Gastroesophageal sphincter (tissue), 4 donors: ENCODE results near the gene PPP1R16B. TPM values are rescaled to one million over a fixed set of nuclear protein-coding genes. Genes with fewer than 3 reads are reported as not detected.

Source experiments
- ATAC-seq: fragments of 150-250 bp; one replicate; pipeline ENCODE4 v1.9.1; 2016; ENCODE audit warnings: mild to moderate bottlenecking, moderate library complexity
- H3K27ac ChIP-seq, 4 donors: fragments of 200-600 bp; sonication (generic) in 3 of 4; 1 replicate in 3 of 4; 2 replicates in 1 of 4; pipeline ENCODE4 v1.5.1; 2016 to 2019
- H3K27me3 ChIP-seq: fragments of 200-600 bp; sonication (generic); one replicate; pipeline ENCODE4 v1.5.1; 2019
- H3K36me3 ChIP-seq, 2 donors: fragments of 200-600 bp; sonication (generic); one replicate each; pipeline ENCODE4 v1.5.1; 2019; ENCODE audit warnings: control low read depth in 1 of 2
- H3K4me1 ChIP-seq, 3 donors: fragments of 200-600 bp; sonication (generic); 1 replicate in 2 of 3; 2 replicates in 1 of 3; pipeline ENCODE4 v1.5.1; 2016 to 2019; ENCODE audit warnings: control low read depth in 2 of 3
- H3K4me3 ChIP-seq, 2 donors: fragments of 200-600 bp; sonication (generic); one replicate each; pipeline ENCODE4 v1.5.1; 2019; ENCODE audit warnings: mild to moderate bottlenecking in 1 of 2, moderate library complexity in 1 of 2
- H3K9me3 ChIP-seq, 3 donors: fragments of 200-600 bp; sonication (generic); one replicate each; pipeline ENCODE4 v1.5.1; 2017 to 2019; ENCODE audit warnings: control low read depth in 2 of 3
- EP300 ChIP-seq: sonication (generic); formaldehyde crosslinking; IDR thresholded peaks from one replicate; pipeline ENCODE4 v1.6.1; 2017; ENCODE audit warnings: antibody characterized with exemption, mild to moderate bottlenecking
- POLR2A ChIP-seq, 2 donors: fragments of 450-650 bp; IDR thresholded peaks; one replicate each; pipeline ENCODE4 v1.6.1; 2017; ENCODE audit warnings: antibody characterized with exemption in 2 of 2, mild to moderate bottlenecking in 2 of 2, moderate library complexity in 1 of 2
- POLR2AphosphoS5 ChIP-seq: sonication (generic); formaldehyde crosslinking; IDR thresholded peaks from one replicate; pipeline ENCODE4 v1.6.1; 2017; ENCODE audit warnings: antibody characterized with exemption
- WGBS, 2 donors: methylation state at CpG; one replicate each; pipeline ENCODE4 v1.1.5; 2018; ENCODE audit warnings: low coverage in 1 of 2; 5-methylcytosine and 5-hydroxymethylcytosine counted together
- total RNA-seq, 4 donors: library from RNA; depleted of rRNA; stranded (reverse); fragments of >200 nt; gene quantifications; one replicate each; pipeline ENCODE4 v1.1.0, GENCODE V29; 2016
- TF ChIP-seq, protein P1 (sequence below), 4 experiments: fragments of 200-600 bp in 2 of 4; fragments of 450-650 bp in 2 of 4; sonication (generic) in 1 of 4; IDR thresholded peaks; one replicate each; pipeline ENCODE4 v1.5.1; 2017 to 2019; ENCODE audit warnings: antibody characterized with exemption in 4 of 4, mild to moderate bottlenecking in 2 of 4, moderate library complexity in 2 of 4

PPP1R16B gene
- total RNA-seq, 4 donors from 2014 or later: 4.1 to 10.0 (median 5.5) TPM

DNA sequence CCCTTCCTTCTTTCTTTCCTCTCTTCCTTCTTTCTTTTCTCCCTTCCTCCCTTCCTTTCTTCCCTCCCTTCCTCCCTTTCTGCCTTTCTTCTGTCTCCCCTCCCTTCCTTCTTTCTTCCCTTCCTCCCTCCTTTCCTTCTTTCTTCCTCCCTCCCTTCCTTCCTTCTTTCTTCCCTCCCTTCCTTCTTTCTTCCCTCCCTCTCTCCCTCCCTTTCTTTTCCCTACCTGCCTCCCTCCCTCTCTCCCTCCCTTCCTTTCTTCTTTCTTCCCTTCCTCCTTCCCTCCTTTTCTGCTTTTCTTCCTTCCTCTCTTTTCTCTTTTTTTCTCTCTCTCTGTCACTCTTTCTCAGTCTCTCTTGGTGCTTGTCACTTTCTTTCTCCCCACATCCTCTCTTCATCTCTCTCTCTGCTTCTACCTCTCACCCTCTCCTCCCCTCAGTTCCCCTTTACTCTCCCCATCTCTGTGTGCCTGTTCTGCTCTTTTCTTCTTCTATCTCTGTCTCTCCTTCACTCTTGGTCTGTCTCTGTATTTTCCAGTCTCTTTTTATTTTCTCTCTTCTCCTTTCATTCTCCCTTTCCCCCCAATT, 90.6 kb downstream of the PPP1R16B start:
- Histone ChIP-seq H3K4me3 (no peak overlapping the region), H3K9me3 (no peaks in the 10 kb centered on the region), H3K4me1 (peaks cover 0 to 8% (median 5%) of the 10 kb centered on the region in 3 donors), H3K27ac (no peak overlapping the region), H3K27me3 (peaks cover 52% of the 10 kb centered on the region), H3K36me3 (no peaks in the 10 kb centered on the region)
- ATAC-seq: no peak
- TF ChIP-seq POLR2AphosphoS5 (no peak), POLR2A (IDR thresholded peaks at IDR 0.05) (no peak), EP300 (no peak)
- TF ChIP-seq, protein P1, sequence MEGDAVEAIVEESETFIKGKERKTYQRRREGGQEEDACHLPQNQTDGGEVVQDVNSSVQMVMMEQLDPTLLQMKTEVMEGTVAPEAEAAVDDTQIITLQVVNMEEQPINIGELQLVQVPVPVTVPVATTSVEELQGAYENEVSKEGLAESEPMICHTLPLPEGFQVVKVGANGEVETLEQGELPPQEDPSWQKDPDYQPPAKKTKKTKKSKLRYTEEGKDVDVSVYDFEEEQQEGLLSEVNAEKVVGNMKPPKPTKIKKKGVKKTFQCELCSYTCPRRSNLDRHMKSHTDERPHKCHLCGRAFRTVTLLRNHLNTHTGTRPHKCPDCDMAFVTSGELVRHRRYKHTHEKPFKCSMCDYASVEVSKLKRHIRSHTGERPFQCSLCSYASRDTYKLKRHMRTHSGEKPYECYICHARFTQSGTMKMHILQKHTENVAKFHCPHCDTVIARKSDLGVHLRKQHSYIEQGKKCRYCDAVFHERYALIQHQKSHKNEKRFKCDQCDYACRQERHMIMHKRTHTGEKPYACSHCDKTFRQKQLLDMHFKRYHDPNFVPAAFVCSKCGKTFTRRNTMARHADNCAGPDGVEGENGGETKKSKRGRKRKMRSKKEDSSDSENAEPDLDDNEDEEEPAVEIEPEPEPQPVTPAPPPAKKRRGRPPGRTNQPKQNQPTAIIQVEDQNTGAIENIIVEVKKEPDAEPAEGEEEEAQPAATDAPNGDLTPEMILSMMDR (IDR thresholded peaks at IDR 0.05): no peak

DNA sequence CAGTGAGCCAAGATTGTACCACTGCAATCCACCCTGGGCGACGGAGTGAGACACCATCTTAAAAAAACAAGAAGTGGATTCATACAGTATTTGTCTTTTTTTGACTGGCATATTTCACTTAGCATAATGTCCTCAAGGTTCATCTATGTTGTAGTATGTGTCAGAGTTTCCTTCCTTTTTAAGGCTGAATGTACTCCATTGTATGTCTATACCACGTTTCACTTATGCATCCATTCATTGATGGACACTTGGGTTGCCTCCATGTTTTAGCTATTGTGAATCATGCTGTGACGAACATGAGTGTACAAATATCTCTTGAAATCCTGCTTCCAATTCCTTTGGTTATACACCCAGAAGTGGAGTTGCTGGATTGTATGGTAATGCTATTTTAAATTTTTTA, 91.8 kb downstream of the PPP1R16B start:
- Histone ChIP-seq H3K4me3 (no peak overlapping the region), H3K36me3 (peaks cover 0 to 1% of the 10 kb centered on the region in 2 donors), H3K27ac (no peak overlapping the region), H3K9me3 (no peaks in the 10 kb centered on the region), H3K27me3 (peaks cover 47% of the 10 kb centered on the region), H3K4me1 (peaks cover 0 to 8% (median 5%) of the 10 kb centered on the region in 3 donors)
- ATAC-seq: no peak
- no peak for TF ChIP-seq POLR2AphosphoS5
- TF ChIP-seq, protein P1 (IDR thresholded peaks at IDR 0.05): no peak
- no peak for TF ChIP-seq EP300
- no peak for TF ChIP-seq POLR2A (IDR thresholded peaks at IDR 0.05)
- WGBS, 2 donors: 71 to 80% methylated on average over 2 to 4 of the region's 4 CpGs

DNA sequence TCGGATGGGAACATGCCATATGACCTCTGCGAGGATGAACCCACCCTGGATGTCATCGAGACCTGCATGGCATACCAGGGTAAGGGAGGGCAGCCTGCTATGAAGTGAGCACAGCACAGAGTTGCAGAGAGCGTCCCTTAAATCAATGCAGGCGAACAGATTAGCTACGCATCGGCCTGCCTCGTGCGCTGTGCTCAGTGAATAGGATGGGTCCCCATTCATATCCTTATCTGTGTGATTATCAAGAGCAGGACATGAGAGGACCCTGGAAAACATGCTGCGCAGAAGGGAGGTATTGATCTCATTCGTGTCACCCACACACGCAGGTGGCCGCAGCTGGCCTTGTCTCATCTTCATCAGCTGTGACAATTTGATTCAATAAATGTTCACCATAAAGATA, 95.1 kb downstream of the PPP1R16B start:
- TF ChIP-seq, protein P1 (IDR thresholded peaks at IDR 0.05): no peak
- no peak for TF ChIP-seq POLR2A (IDR thresholded peaks at IDR 0.05)
- no peak for TF ChIP-seq EP300
- no peak for TF ChIP-seq POLR2AphosphoS5
- H3K27ac ChIP-seq: no peak overlapping the region
- peaks cover 38% of the 10 kb centered on the region for H3K27me3 ChIP-seq
- peaks cover 0 to 13% (median 0%) of the 10 kb centered on the region in 3 donors for H3K9me3 ChIP-seq
- no peak for ATAC-seq
- H3K4me1 ChIP-seq: no peaks in the 10 kb centered on the region
- WGBS, 2 donors: 87 to 93% methylated on average over 4 to 10 of the region's 13 CpGs
- H3K4me3 ChIP-seq: no peak overlapping the region
- peaks cover 0 to 15% of the 10 kb centered on the region in 2 donors for H3K36me3 ChIP-seq

DNA sequence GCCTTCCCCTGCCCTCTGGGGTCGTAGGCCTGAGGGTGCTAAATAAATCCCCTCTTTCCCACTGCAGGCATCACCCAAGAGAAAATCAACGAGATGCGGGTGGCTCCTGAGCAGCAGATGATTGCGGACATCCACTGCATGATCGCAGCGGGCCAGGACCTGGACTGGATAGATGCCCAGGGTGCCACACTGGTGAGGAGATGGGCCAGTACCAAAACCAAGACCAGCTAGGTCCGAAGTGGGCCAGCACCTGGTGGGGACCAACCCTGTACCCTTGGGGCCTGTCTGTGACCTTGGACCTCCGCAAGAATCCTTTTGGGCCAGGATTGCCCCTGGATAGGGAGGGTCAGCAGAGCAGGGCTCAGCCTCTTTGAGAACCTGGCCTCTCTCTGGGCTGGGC, 97.1 kb downstream of the PPP1R16B start:
- Histone ChIP-seq H3K4me1 (no peaks in the 10 kb centered on the region), H3K4me3 (no peak overlapping the region), H3K36me3 (peaks cover 0 to 17% of the 10 kb centered on the region in 2 donors), H3K27ac (no peak overlapping the region), H3K9me3 (peaks cover 0 to 16% (median 0%) of the 10 kb centered on the region in 3 donors), H3K27me3 (peaks cover 40% of the 10 kb centered on the region)
- TF ChIP-seq POLR2A (IDR thresholded peaks at IDR 0.05): no peak
- no peak for TF ChIP-seq POLR2AphosphoS5
- TF ChIP-seq, protein P1 (IDR thresholded peaks at IDR 0.05): no peak
- no peak for TF ChIP-seq EP300
- WGBS, 2 donors: 95 to 100% methylated on average over 1 to 6 of the region's 8 CpGs
- no peak for ATAC-seq

GRCh38 chr20:38903335-38903734, 97.8 kb downstream of the PPP1R16B start:
- 37 to 50% methylated on average over 4 to 5 of the region's 5 CpGs for whole genome bisulfite sequencing, 2 donors
- no peaks in the 10 kb centered on the region for H3K4me1 ChIP-seq
- no peak overlapping the region for H3K4me3 ChIP-seq
- H3K36me3 ChIP-seq: peaks cover 0 to 23% of the 10 kb centered on the region in 2 donors
- H3K9me3 ChIP-seq: peaks cover 0 to 16% (median 0%) of the 10 kb centered on the region in 3 donors
- TF ChIP-seq POLR2A (IDR thresholded peaks at IDR 0.05) (no peak), POLR2AphosphoS5 (no peak), EP300 (no peak)
- TF ChIP-seq, protein P1 (IDR thresholded peaks at IDR 0.05): no peak
- H3K27me3 ChIP-seq: peaks cover 38% of the 10 kb centered on the region
- H3K27ac ChIP-seq: no peak overlapping the region
- ATAC-seq: no peak
